Stimulated activated CD4-positive, alpha-beta T cell treated with anti-CD3 and anti-CD28 coated beads, Interleukin-2, amount 100 ng/mL, for 48 hours (primary cell): Measurements from ENCODE around the gene METTL16.
A peak's percentile ranks its signal among the peaks of the same experiment; 100 is the strongest.
"Not testable (repeated sequence)": the region's sequence is repeated elsewhere in the genome, so short reads cannot be mapped to it uniquely, and the experiment has no call there.

Source experiments
- DNase-seq, 2 donors: peaks; one replicate each; pipeline ENCODE4 v3.0.0-alpha.2; 2020

The METTL16 gene

DNA sequence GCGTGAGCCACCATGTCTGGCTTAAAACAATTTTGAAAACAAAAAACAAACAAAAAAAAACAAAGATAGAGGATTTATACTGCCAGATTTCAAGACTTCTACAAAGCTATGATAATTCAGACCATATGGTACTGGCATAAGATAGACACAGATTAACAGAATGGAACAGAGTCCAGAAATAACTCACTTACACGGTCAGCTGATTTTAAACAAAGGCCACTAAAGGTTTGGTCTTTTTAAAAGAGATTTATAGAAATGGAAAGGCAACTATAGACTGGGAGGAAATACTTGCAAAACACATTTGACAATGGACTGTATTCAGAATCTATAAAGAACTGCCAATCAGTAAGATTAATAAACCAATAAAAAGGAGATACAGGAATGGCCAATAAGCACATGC lies 62.2 kb downstream of the METTL16 start:
- no peak for DNase-seq

- not testable (repeated sequence) for DNase-seq
Measured at GRCh38 chr17:2447479-2447878, 64.2 kb downstream of the METTL16 start.

DNA sequence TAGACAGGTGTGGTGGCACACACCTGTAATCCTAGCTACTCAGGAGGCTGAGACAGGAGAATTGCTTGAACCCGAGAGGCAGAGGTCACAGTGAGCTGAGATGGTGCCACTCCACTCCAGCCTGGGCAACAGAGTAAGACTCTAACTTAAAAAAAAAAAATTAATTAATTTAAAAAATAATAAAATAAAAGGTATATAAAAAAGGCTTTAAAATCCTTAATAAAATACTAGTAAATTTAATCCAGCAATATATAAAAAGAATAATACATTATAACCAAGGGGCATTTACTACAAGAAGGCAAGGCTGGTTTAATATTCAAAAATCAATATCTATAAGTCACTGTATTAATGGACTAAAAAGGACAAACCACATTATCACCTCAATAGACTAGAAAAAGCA lies 66.0 kb downstream of the METTL16 start:
- DNase-seq, result no peak

DNA sequence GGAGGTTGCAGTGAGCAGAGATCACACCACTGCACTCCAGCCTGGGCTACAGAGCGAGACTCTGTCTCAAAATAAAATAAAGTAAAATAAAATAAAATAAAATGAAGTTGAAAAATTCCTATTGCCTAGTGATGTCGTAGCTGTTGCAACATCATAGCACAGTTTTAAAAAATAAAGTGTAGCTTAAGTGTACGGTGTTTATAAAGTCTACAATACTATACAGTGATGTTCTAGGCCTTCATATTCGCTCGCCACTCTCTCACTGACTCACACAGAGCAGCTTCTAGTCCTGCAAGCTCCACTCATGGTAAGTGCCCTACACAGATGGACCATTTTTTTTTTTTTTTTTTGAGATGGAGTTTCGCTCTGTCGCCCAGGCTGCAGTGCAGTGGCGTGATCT lies 67.3 kb downstream of the METTL16 start:
- DNase-seq, result no peak

DNA sequence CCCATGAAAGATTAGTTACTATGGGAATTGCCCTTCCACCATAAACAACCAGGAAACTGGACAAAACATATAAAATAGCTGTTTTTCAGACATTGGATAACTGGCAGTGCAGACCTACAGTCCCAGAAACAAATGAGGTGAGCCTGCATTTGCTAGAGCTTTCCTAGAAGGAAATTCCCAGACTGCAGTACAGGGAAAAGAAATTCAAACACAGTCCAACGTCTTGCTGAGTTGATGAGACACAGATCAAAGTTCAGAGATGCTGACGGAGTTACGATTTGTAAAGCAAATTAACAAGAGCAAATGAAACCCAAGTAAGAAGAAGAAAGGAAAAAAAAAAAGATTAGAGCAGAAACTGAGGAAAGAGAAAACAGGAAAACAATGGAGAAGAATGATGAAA lies 69.5 kb downstream of the METTL16 start:
- no peak for DNase-seq

DNA sequence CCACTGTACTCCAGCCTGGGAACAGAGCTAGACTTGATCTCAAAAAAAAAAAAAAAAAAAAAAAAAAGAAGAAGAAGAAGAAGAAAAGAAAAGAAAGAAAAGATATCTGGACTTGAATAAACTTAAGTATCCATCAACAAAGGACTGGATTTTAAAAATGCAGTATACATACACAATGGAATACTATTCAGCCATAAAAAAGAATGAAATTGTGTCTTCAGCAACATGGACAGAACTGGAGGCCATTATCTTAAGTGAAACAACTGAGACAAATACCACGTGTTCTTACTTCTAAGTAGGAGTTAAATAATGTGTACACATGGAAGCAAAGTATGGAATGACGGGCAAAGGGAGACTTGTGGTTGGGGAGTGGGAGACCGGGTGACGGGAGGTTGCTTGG lies 70.8 kb downstream of the METTL16 start:
- DNase-seq, result no peak

- DNase-seq, result not testable (repeated sequence)
Measured at GRCh38 chr17:2439997-2440396, 71.7 kb downstream of the METTL16 start.

GRCh38 chr17:2438823-2439222 lies 72.9 kb downstream of the METTL16 start:
- no peak for DNase-seq

DNA sequence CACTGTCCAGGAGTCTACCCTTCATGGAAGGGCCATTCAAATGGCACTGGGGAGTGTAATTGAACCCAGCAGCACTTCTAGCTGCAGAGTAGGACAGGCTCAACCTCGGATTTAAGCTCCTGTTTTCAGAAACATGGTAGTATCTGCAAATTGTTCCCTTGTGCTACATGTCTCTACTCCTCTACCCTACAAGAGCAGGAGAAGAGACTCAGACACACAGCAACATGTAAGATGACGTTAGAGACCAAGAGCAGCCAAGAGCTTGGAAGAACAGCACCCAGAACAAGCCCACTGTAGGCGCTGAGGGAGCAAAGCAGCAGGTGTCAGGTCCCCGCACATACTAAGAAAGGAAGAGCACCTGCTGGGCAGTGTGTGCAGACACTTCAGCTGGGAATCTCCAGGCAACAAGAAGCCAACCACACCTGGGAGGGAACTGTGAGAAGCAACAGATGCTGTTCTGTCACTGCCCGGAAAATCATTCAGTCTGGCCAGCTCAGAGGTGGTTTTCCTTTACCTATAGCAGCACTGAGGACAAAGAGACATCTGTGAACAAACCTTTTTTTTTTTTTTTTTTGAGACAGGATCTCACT lies 75.3 kb downstream of the METTL16 start:
- DNase-seq, result no peak

GRCh38 chr17:2435862-2436261 lies 75.8 kb downstream of the METTL16 start:
- no peak for DNase-seq

GRCh38 chr17:2435181-2435741 lies 76.4 kb downstream of the METTL16 start:
- no peak for DNase-seq

DNA sequence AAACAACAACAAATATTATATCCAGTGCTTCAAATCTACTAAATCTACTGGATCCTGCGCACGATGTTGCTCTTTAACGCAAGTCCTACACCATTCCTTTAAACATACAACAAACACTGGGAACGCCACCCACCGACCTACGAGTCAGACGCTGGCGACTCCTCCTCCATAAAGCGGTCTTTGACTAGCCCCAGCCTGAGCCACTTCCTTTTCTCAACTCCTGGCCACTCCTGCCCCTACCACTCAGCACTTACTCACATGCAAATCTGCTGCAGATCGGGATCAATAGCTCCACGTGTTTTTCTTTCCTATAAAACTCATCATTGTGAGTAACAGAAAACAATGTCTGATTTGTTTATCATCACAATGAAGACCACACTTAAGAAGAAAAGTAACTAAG lies 78.0 kb downstream of the METTL16 start:
- DNase-seq, result no peak

DNA sequence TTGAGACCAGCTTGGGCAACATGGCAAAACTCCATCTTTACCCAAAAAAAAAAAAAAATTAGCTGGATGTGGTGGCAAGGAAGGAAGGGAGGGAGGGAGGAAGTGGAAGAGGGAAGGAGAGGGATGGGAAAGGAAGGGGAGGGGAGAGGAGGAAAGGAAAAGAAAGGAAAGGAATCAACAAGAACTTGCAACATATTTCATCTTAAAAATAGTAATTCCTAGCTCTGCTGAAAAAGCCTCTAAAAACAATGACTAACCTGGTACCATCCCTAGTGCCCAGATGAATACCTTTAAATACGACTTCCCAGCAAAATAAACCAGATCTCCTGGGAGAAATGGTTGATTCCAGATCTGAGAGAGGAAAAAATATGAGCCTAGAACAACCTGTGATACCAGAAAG lies 83.8 kb downstream of the METTL16 start:
- DNase-seq, result no peak

- DNase-seq, result no peak
Measured at GRCh38 chr17:2427215-2427614, 84.5 kb downstream of the METTL16 start.

- DNase-seq, result no peak
Measured at GRCh38 chr17:2423271-2423670, 88.4 kb downstream of the METTL16 start.

DNA sequence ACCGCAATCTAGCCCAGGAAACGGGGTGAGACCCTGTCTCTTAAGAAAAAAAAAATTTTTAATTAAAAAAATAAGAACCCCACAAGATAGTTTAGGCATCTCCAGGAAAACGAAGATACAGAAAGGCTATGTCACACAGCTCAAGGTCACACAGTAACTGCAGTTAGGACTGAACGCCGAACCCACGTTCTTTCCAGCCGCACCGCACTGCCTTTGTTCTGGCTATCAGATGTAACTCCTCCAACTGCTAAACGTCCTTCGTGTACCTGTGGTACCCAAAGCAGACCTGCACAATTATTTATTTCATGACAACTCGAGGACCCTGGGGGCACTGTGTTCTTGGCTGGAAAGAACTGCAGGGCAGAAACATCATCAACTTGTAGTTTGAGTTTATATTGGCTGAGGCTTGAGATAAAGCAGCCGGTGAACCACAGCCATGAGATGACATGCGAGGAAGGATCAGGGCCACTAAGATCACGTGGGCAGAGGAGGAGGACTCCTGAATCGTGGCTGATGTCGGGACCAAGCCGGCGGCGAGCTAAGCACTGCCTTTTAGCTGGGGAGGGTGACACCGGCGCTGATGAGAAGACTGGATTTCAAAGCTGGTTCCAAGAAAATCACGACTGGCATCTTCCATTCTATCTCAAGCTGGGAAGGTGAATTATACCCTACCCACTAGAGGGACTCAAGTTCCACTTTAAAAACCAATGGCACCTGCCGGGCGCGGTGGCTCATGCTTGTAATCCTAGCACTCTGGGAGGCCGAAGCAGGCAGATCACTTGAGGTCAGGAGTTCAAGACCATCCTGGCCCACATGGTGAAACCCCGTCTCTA lies 90.2 kb downstream of the METTL16 start:
- DNase-seq, result no peak

DNA sequence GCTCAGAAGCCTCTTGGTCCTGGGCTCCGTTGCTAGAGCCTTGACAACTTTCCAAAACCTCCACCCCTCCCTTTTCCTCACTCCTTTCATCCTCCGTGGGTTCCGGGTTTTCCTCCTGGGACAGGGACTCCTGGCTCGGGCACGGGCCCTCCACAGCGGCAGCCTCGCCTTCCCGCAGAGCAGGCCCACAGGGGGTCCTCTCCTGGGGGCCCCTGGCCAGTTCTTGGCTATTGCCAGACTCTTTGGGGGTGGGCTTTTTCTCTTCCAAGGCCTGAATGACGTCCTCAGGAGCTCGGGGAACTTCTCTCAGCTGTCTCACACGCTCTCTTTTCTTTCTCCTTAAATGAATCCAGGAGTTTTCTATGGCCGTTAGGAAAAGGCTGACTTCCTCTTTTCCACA lies 91.5 kb downstream of the METTL16 start:
- DNase-seq, result no peak

- DNase-seq, result no peak
Measured at GRCh38 chr17:2419486-2419885, 92.2 kb downstream of the METTL16 start.

GRCh38 chr17:2418572-2418971 lies 93.1 kb downstream of the METTL16 start:
- no peak for DNase-seq

- peak; percentile 91 to 92 for DNase-seq
Measured at GRCh38 chr17:2416010-2416734, 95.5 kb downstream of the METTL16 start.

DNA sequence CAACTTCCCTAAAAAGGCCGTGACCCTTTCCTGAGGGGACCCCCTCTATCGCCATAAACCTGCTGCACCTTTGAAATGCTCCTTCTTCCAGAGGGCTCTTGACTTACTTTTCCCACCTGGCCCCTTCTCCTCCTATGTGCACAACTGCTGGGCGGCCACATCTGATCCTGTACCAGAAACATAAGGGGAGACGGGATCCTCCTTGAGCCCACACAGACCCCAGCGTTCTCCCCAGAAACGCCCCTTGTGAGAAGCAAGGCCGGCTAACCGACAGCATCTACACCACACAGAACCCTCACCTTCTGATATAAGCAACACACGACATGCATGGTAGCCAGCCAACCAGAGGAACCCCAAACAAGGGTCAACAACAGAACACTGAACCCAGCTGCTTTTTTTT lies 96.6 kb downstream of the METTL16 start:
- DNase-seq, result no peak

DNA sequence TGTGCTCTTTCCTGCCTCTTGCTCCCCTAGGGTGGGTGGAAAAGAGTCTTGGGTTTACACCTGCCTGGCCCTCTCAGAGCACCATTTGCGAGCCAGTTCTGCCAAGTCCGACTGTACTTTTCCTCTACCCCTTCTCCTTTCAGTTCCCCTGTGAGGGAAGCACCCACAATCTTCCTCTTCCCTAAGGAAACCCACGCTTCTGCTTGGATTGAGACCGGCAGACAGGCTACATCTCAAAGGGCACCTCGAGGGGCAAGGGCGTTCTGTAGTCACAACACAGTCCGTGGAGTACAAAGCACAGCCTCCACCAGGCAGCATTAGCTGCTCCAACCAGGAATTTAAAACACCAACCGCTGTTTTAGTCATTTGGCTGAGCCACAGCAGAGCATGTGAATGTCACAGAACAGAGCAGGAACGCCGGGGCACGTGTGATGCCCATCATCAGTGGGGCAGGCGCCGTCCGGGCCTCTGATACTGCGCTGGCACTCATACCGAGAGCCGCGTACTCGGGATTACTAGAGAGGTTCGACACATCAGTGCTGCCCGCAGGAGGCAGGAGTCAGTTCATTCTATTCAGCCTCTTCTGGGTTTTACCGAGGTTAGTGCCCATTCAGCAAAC lies 97.1 kb downstream of the METTL16 start:
- DNase-seq, result no peak

- DNase-seq, result no peak
Measured at GRCh38 chr17:2412561-2413021, 99.1 kb downstream of the METTL16 start.
